HG03575 (cell line): ENCODE measurements around the gene KCNMB1.
"Not testable (repeated sequence)": the region's sequence is repeated elsewhere in the genome, so short reads cannot be mapped to it uniquely, and the experiment has no call there.

Source experiments
- ATAC-seq: cut with Tn5 transposase; IDR thresholded peaks from one replicate; pipeline ENCODE4 v1.9.1; 2021; ENCODE audit not compliant: unreplicated experiment, insufficient number of reproducible peaks, low FRiP score; ENCODE audit errors: extremely low read depth

The KCNMB1 gene

GRCh38 chr5:170383227-170383626 is 5.9 kb downstream of the KCNMB1 start:
- no peak for ATAC-seq

DNA sequence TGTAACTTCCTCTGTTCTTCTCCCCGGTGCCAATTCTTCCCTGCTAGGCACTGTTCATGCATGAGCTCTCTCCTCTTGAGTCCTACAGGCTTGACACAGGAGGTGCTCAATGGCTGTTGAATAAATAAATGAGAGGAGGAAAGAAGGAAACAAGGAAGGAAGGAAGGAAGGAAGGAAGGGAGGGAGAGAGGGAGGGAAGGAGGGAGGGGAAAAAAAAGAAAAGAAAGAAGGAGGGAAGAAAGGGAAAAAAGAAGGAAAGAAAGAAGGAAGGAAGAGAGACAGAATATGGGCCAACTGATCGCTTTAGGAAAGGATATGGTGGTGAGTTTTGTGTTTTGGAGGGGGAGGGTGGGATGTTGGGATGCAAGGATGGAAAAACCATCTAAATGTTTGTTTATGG is 6.4 kb downstream of the KCNMB1 start:
- ATAC-seq: no peak

DNA sequence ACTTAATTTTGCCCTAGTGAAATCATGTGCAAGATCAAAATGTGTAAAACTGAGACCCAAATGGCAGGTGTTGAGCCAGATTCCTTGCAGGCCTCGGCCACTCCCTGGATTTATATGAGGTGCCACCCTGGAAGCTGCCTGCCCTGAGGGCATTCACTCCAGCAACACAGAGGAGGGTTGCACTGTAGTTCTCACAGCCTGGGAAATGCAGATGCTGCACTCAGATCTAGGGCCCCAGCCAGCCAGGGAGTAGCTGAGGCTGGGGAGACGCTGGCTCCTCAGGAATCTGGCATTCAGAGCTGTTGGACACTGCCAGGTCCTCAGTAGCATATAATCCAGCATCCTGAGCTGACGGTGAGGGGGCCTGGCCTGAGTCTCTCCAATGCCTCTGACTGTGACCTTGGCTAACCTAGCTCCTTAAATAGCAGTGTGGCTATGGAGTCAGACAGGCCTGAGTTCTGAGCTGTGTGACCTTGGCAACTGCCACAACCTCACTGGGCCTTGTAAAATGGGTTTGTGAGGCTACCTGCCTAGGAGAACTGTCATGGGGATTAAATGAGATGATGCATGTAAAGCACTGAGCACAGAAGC is 8.7 kb downstream of the KCNMB1 start:
- no peak for ATAC-seq

- no peak for ATAC-seq
Observed at GRCh38 chr5:170378740-170379139, 10.4 kb downstream of the KCNMB1 start.

DNA sequence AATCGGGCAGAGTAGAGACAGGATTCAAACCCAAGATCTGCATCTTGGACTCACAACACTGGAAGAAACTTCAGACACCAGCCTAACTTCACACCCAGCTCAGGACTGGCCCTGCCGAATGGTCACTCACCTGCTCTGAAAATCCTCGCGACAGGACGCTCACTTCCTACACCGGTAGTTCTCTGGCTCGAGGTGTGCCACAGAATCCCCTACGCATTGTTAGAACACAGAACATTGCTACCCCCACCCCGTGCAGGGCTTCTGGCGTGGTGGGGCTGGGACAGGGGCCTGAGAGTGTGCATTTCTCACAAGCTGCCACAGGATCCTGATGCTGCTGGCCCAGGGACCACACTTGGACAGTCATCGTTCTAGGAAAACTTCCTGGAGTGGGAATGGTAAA is 12.1 kb downstream of the KCNMB1 start:
- no peak for ATAC-seq

DNA sequence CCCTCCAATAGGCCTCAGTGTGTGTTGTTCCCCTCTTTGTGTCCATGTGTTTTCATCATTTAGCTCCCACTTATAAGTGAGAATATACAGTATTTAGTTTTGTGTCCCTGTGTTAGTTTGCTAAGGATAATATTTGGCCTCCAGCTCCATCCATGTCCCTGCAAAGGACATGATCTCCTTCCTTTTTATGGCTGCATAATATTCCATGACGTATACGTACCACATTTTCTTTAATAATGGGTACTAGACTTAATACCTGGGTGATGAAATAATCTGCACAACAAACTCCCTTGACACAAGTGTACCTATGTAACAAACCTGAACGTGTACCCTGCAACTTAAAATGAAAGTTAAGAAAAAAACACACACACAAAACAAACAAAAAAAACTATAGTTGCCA is 12.6 kb downstream of the KCNMB1 start:
- not testable (repeated sequence) for ATAC-seq

DNA sequence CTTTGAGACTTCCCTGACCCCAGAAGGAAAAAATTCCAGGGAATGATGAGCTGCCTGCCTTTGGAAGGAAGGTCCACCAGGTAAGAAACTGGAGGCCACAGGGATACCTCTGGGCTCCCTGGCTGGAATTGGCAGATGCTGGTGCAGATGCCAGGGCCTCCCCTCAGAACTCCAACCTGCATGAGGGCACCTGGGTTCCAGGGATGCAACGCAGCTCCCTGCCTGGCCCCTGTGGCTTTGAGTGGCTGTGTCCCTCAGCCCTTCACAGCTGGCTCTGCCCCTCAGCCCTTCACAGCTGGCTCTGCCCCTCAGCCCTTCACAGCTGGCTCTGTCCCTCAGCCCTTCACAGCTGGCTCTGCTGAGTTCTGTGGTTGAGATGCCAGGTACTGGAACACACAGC is 13.9 kb downstream of the KCNMB1 start:
- ATAC-seq: no peak

- ATAC-seq: no peak
Observed at GRCh38 chr5:170372971-170373370, 16.2 kb downstream of the KCNMB1 start.

DNA sequence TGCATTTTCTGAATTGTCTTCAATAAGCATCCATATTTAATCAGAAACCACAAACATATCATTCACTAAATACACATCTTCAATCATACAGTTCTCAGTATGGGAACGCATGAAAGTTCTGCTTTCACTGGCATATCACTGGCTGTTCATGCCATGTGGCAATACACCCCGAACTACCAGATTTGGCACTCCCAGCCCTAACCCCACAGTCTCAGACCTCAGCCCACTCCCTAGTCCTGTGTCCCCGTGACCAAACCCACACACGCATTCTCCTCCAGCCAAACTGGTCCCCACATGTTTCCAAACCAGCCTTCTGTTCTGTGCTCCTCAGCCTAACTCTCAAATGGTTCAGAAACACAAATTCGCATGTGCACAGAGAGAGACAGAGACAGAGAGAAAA is 20.6 kb downstream of the KCNMB1 start:
- ATAC-seq: no peak

GRCh38 chr5:170366276-170366675 is 22.9 kb downstream of the KCNMB1 start:
- ATAC-seq: no peak

- ATAC-seq: no peak
Observed at GRCh38 chr5:170365831-170366230, 23.3 kb downstream of the KCNMB1 start.

DNA sequence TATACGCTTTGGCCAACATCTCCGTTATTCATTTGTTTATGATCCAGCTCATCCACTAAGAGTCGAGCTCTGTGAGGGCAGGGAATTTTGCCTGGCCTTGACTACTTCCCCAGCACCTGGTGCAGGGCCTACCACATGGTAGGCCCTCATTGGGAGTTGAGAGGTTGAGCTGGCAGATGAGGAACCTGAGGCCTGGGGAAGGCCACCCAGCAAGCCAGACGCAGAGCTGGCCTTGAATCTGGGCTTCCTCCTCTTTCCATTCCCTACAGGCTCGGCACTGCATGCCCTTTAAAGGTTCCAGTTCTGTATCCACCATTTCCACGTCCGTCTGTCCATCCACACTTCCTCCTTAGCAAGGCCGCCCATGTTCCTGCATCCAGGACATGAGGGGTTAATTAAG is 24.2 kb downstream of the KCNMB1 start:
- no peak for ATAC-seq

- ATAC-seq: no peak
Observed at GRCh38 chr5:170363671-170364070, 25.5 kb downstream of the KCNMB1 start.

DNA sequence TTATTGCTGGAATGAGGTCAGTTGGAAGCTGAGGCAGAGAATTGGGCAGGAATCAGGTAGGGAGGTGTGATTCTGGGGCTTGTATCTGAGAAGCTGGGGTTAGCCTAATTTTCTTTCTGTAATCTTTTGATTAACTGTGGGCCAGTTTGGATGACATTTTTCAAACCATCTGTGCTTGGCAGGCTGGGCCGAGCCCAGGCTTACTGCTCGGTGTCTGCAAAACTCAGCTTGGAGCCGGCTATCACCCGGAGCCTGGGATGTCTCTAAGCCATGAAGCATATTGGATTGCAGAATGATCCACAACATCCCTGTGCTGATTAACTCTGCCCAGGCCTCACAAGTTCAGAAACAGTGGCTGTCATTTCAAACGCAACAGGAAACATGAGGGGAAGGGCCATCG is 26.5 kb downstream of the KCNMB1 start:
- ATAC-seq: no peak

GRCh38 chr5:170362102-170362501 is 27.1 kb downstream of the KCNMB1 start:
- ATAC-seq: no peak

DNA sequence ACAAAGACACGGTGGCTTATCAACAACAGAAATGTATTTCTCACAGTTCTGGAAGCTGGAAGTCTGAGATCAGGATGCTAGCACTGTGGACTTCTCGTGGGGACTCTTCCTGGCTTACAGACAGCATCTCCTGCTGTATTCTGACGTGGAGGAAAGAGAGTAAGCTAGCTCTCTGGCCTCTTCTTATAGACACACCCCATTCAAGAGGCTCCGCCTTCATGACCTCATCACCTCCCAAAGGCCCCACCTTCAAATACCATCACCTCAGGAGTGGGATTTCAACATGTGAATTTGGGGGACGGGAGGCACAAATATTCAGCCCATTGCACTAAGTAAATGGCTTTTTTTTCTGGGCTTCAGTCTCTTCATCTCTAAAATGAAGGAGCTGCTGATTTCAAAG is 27.6 kb downstream of the KCNMB1 start:
- ATAC-seq: no peak

GRCh38 chr5:170361116-170361515 is 28.1 kb downstream of the KCNMB1 start:
- ATAC-seq: no peak

- no peak for ATAC-seq
Observed at GRCh38 chr5:170360709-170361108, 28.5 kb downstream of the KCNMB1 start.

- ATAC-seq: no peak
Observed at GRCh38 chr5:170357955-170358444, 31.2 kb downstream of the KCNMB1 start.

DNA sequence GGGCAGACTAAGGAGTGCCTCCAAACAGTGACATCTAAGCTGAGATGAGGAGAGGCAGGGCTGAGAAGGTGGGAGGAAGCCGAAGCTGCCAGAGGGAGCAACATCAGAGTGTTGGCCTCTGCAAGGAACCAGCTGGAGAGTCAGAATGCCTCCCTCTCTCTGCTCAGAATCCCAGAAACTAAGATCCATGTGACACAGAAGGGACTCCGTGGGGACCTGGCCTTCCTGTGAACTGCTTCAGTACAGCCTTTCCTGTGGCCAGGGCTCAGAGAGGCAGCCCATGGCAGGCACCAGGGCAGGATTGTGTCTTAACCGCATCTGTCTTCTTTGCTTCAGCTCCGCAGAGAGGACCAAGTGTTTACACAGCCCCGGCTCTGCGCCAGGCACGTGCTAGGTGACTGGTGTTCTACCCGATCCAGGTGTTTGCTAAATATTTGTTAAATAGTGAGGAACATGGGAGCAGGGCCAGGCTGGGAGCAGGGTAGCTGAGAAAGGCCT is 33.5 kb downstream of the KCNMB1 start:
- ATAC-seq: no peak

DNA sequence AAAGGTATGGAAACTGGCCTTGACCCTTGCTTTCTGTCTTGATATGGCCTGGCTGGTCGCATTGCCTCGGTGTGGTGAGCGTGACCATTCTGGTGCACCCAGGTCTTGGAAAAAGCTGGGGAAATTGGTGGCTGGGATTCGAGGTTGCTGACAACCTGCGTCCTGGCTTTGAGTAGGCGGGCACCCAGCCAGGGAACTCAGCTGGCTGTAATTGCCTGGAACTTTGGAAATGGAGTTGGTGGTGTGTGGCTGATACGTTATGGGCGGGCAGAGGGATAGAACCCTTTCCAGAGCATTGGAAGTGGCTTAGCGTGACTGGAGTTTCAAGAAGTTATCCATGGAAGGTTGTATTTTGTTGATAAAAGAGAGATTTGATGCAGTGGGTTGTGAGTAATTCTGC is 35.2 kb downstream of the KCNMB1 start:
- no peak for ATAC-seq
